A549 (cell line): Measurements from ENCODE around the gene PCDHGB5. TPM values are rescaled to one million over a fixed set of nuclear protein-coding genes. Genes with fewer than 3 reads are reported as not detected.
A peak's percentile ranks its signal among the peaks of the same experiment; 100 is the strongest.
"Not testable (repeated sequence)": the region's sequence is repeated elsewhere in the genome, so short reads cannot be mapped to it uniquely, and the experiment has no call there.

Experiments
- ATAC-seq, 2 experiments: fragments of 200-7000 bp in 1 of 2; fragments of >200 bp in 1 of 2; cut with Nextera tagmentation in 1 of 2; cut with Tn5 transposase in 1 of 2; 3 replicates each; pipeline versions ENCODE4 v1.8.0 to v1.9.1; 2018 to 2020; ENCODE audit warnings: mild to moderate bottlenecking in 1 of 2, moderate library complexity in 1 of 2
- CTCF ChIA-PET: fragments of 300-600 bp; sonication (Branson Sonifier 250); formaldehyde crosslinking; extraction: SDS; loops from one replicate; lab custom pipeline; 2021; ENCODE audit warnings: antibody characterized with exemption, inconsistent platforms; lab: Yijun Ruan, JAX
- POLR2A ChIA-PET: fragments of 350-600 bp; formaldehyde crosslinking; extraction: SDS; loops from one replicate; lab custom pipeline; 2021; ENCODE audit warnings: antibody characterized with exemption, inconsistent platforms; lab: Yijun Ruan, JAX
- DNase-seq, 2 experiments: peaks; one replicate each; pipeline versions ENCODE4 v3.0.0 to v3.0.0-alpha.2; 2011 to 2016; ENCODE audit warnings: low read depth in 1 of 2, low spot score in 1 of 2
- FAIRE-seq: peaks from 2 replicates; lab custom pipeline; 2011; peaks lifted over from hg19 to GRCh38; lab: Jason Lieb, UNC
- H3K27ac ChIP-seq, 2 experiments: fragments of >200 bp; sonication (Bioruptor Twin); formaldehyde crosslinking; 3 replicates each; pipeline ENCODE4 v1.5.1; 2016 to 2017
- H3K4me1 ChIP-seq: fragments of >200 bp; sonication (Bioruptor Twin); formaldehyde crosslinking; 3 replicates; pipeline ENCODE4 v1.6.1; 2016
- H3K4me2 ChIP-seq: fragments of >200 bp; sonication (Bioruptor Twin); formaldehyde crosslinking; 3 replicates; pipeline ENCODE4 v1.6.1; 2016
- H3K4me3 ChIP-seq: fragments of >200 bp; sonication (Bioruptor Twin); formaldehyde crosslinking; 3 replicates; pipeline ENCODE4 v1.5.1; 2016
- H3K9me3 ChIP-seq: fragments of >200 bp; sonication (Bioruptor Twin); formaldehyde crosslinking; 3 replicates; pipeline ENCODE4 v1.6.1; 2016
- ATOH8 ChIP-seq: fragments of 250-450 bp; sonication (Bioruptor Pico); IDR thresholded peaks from 2 replicates; pipeline ENCODE4 v1.5.0; 2020; ENCODE audit warnings: low read depth, mild to moderate bottlenecking, moderate library complexity
- CHD4 ChIP-seq: fragments of 200-600 bp; sonication (generic); IDR thresholded peaks from 2 replicates; pipeline ENCODE4 v1.6.1; 2016; ENCODE audit warnings: antibody characterized with exemption, mild to moderate bottlenecking, borderline replicate concordance
- CTCF ChIP-seq: fragments of >200 bp; sonication (Bioruptor Twin); formaldehyde crosslinking; IDR thresholded peaks from 3 replicates; pipeline ENCODE4 v1.5.1; 2016
- FOSL2 ChIP-seq, 2 experiments: fragments of 450-650 bp in 1 of 2; fragments of >200 bp in 1 of 2; sonication (Bioruptor Twin) in 1 of 2; formaldehyde crosslinking; IDR thresholded peaks; 2 replicates each; pipeline versions ENCODE4 v1.5.0 to v1.6.1; 2016 to 2020; ENCODE audit warnings: mild to moderate bottlenecking in 1 of 2, moderate library complexity in 1 of 2
- NR3C1 ChIP-seq: fragments of >200 bp; sonication (Bioruptor Twin); formaldehyde crosslinking; IDR thresholded peaks from 3 replicates; pipeline ENCODE4 v1.6.1; 2017
- RAD21 ChIP-seq, 2 experiments: fragments of >200 bp in 1 of 2; sonication (Bioruptor Twin) in 1 of 2; formaldehyde crosslinking in 1 of 2; IDR thresholded peaks in 1 of 2; conservative IDR thresholded peaks in 1 of 2; 2 replicates in 1 of 2; 3 replicates in 1 of 2; pipeline ENCODE4 v1.6.1; 2012 to 2018; ENCODE audit warnings: inconsistent platforms in 1 of 2
- SMC3 ChIP-seq: fragments of >200 bp; sonication (Bioruptor Twin); formaldehyde crosslinking; IDR thresholded peaks from 3 replicates; pipeline ENCODE4 v1.6.1; 2018; ENCODE audit warnings: inconsistent platforms
- WGBS: methylation state at CpG from one replicate; pipeline ENCODE4 v1.1.6; 2017; ENCODE audit errors: missing lambda C conversion rate; 5-methylcytosine and 5-hydroxymethylcytosine counted together
- polyA plus RNA-seq, 4 experiments: library from polyadenylated mRNA; depleted of rRNA in 3 of 4; stranded (reverse); fragments of >200 nt; fragmentation: RNase III in 1 of 4; extraction: RNeasy Plus Mini Kit Qiagen cat#74134 plus additional on column Dnase treatment in 1 of 4; gene quantifications; 2 replicates in 3 of 4; 3 replicates in 1 of 4; pipeline ENCODE4 v1.2.3, GENCODE V29; 2011 to 2017
- TF ChIP-seq, protein P1 (sequence below): IDR thresholded peaks from 2 replicates; pipeline ENCODE4 v1.6.1; 2012

Gene PCDHGB5
- polyA plus RNA-seq, 2 of the 4 experiments (the other 2 are of a cell fraction) = 1.9 to 3.2 TPM

- Histone ChIP-seq H3K9me3 (peaks cover 33% of the 10 kb centered on the region), H3K27ac (no peak overlapping the region), H3K4me3 (no peak overlapping the region), H3K4me1 (no peaks in the 10 kb centered on the region), H3K4me2 (no peak overlapping the region)
- ChIA-PET CTCF (interaction anchor here (0.8 to 2.0 kb wide), 6 partner anchors 16 to 592 kb away, joined by 3 to 5 read pairs (median 4); partner anchors contain the start of genes PCDHA5, PCDHGB1 and PCDHGB5), POLR2A (no interaction called here)
- no peak for DNase-seq
- no peak for FAIRE-seq
- ATAC-seq = no peak
- no peak for TF ChIP-seq CHD4
- TF ChIP-seq ATOH8 (CRISPR knock-in tag) = no peak
- no peak for TF ChIP-seq NR3C1
- TF ChIP-seq FOSL2 (IDR thresholded peaks at IDR 0.05) = no peak
- no peak for TF ChIP-seq FOSL2 (CRISPR knock-in tag; IDR thresholded peaks at IDR 0.05)
- TF ChIP-seq, protein P1, sequence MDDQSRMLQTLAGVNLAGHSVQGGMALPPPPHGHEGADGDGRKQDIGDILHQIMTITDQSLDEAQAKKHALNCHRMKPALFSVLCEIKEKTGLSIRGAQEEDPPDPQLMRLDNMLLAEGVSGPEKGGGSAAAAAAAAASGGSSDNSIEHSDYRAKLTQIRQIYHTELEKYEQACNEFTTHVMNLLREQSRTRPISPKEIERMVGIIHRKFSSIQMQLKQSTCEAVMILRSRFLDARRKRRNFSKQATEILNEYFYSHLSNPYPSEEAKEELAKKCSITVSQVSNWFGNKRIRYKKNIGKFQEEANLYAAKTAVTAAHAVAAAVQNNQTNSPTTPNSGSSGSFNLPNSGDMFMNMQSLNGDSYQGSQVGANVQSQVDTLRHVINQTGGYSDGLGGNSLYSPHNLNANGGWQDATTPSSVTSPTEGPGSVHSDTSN = no peak
- WGBS = 73% methylated on average over 25 of the region's 25 CpGs
These were observed 15.9 kb downstream of the PCDHGB5 start for GRCh38 chr5:141413540-141414069.

DNA sequence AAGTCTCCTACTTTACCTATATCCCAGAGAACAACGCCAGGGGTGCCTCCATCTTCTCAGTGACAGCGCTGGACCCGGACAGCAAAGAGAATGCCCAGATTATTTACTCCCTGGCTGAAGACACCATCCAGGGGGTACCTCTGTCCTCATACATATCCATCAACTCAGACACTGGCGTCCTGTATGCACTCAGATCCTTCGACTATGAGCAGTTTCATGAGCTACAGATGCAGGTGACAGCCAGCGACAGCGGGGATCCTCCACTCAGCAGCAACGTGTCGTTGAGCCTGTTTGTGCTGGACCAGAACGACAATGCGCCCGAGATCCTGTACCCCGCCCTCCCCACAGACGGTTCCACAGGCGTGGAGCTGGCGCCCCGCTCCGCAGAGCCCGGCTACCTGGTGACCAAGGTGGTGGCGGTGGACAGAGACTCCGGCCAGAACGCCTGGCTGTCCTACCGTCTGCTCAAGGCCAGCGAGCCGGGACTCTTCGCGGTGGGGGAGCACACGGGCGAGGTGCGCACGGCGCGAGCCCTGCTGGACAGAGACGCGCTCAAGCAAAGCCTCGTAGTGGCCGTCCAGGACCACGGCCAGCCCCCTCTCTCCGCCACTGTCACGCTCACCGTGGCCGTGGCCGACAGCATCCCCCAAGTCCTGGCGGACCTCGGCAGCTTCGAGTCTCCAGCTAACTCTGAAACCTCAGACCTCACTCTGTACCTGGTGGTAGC lies 17.0 kb downstream of the PCDHGB5 start:
- H3K27ac ChIP-seq, H3K4me1 ChIP-seq, DNase-seq, ATAC-seq, FAIRE-seq, H3K4me3 ChIP-seq, POLR2A ChIA-PET, H3K4me2 ChIP-seq: not testable (repeated sequence)
- H3K9me3 ChIP-seq = peaks cover 38% of the 10 kb centered on the region
- CTCF ChIA-PET = interaction anchor here (0.8 kb wide), 2 partner anchors 108 to 593 kb away, joined by 3 read pairs; partner anchors contain the start of gene PCDHA5
- 75% methylated on average over 27 of the region's 46 CpGs for WGBS

DNA sequence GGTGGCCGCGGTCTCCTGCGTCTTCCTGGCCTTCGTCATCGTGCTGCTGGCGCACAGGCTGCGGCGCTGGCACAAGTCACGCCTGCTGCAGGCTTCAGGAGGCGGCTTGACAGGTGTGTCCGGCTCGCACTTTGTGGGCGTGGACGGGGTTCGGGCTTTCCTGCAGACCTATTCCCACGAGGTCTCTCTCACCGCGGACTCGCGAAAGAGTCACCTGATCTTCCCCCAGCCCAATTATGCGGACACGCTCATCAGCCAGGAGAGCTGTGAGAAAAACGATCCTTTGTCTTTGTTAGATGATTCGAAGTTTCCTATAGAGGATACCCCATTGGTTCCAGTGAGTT lies 17.5 kb downstream of the PCDHGB5 start:
- H3K9me3 ChIP-seq = peaks cover 40% of the 10 kb centered on the region
- ATAC-seq, H3K4me3 ChIP-seq, FAIRE-seq, H3K4me1 ChIP-seq, DNase-seq, POLR2A ChIA-PET, CTCF ChIA-PET, H3K4me2 ChIP-seq, H3K27ac ChIP-seq: not testable (repeated sequence)
- 72% methylated on average over 21 of the region's 24 CpGs for WGBS

DNA sequence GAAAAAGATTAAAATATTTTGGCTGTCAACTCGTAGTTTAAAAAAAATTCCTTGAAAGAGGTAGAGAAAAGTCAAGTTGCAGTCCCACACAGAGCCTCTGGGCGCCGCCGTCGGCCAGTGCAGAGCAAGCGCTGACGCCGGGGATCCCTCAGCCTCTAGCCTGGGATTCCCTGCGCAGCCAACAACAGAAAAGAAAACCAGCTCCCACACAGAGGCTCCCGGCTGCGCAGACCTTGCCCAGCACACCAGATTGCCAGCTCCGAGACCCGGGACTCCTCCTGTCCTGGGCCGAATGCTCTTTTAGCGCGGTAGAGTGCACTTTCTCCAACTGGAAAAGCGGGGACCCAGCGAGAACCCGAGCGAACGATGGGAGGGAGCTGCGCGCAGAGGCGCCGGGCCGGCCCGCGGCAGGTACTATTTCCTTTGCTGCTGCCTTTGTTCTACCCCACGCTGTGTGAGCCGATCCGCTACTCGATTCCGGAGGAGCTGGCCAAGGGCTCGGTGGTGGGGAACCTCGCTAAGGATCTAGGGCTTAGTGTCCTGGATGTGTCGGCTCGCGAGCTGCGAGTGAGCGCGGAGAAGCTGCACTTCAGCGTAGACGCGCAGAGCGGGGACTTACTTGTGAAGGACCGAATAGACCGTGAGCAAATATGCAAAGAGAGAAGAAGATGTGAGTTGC lies 19.9 kb downstream of the PCDHGB5 start, which contains the start of gene PCDHGB7:
Gene PCDHGB7 (plus strand): TSS at position 184 of the 679 bp plus-strand sequence. CDS start 183 bp downstream, at position 367.
- peak; percentile 28 to 58 for DNase-seq
- not testable (repeated sequence) for H3K27ac ChIP-seq
- TF ChIP-seq CTCF (peak; percentile 31; the same call in 2 of the 3 replicates), RAD21 (conservative IDR thresholded peaks at IDR 0.05 in 1 of 2, IDR thresholded peaks at IDR 0.05 in 1 of 2) (peak; percentile 50 to 71), SMC3 (0 out of 3 replicates have a peak, but pooled peaks have one; percentile 11)
- TF ChIP-seq, all 56 proteins: peak for 3; not testable (repeated sequence) for 53
- H3K4me3 ChIP-seq, POLR2A ChIA-PET, FAIRE-seq, H3K4me1 ChIP-seq: not testable (repeated sequence)
- ATAC-seq = peak; percentile 78 to 96; a peak in 5 of 6 replicates
- 57% methylated on average over 34 of the region's 47 CpGs for WGBS
- Histone ChIP-seq H3K9me3 (peaks cover 49% of the 10 kb centered on the region), H3K4me2 (peak within 1 kb of the TSS; percentile 39; the same call in 2 of the 3 replicates)
- CTCF ChIA-PET = interaction anchor here (0.6 to 2.4 kb wide), 13 partner anchors 9 to 147 kb away, joined by 3 to 13 read pairs (median 4); partner anchors contain the start of genes PCDHGB3 and PCDHGB6
